Prostate gland (tissue), 2 donors: ENCODE measurements around the gene PANK2. TPM values are rescaled to one million over a fixed set of nuclear protein-coding genes. Genes with fewer than 3 reads are reported as not detected.
"Not testable (repeated sequence)": the region's sequence is repeated elsewhere in the genome, so short reads cannot be mapped to it uniquely, and the experiment has no call there.

ENCODE experiments used
- DNase-seq: peaks from one replicate; pipeline ENCODE4 v3.0.0-alpha.2; 2019; ENCODE audit warnings: low spot score
- H3K27ac ChIP-seq, 2 donors: fragments of 200-600 bp; sonication (generic); 2 replicates each; pipeline ENCODE4 v1.5.1; 2017 to 2019
- H3K27me3 ChIP-seq: fragments of 200-600 bp; sonication (generic); replicated peaks from 2 replicates; pipeline ENCODE4 v1.5.1; 2019; ENCODE audit not compliant: insufficient read depth
- H3K36me3 ChIP-seq, 2 donors: fragments of 200-600 bp; sonication (generic); 1 replicate in 1 of 2; 2 replicates in 1 of 2; pipeline versions ENCODE4 v1.5.1 to v1.8.1; 2017 to 2019
- H3K4me1 ChIP-seq: fragments of 200-600 bp; sonication (generic); replicated peaks from 2 replicates; pipeline ENCODE4 v1.5.1; 2019
- H3K4me3 ChIP-seq, 2 donors: fragments of 200-600 bp; sonication (generic); 2 replicates each; pipeline ENCODE4 v1.5.1; 2017 to 2019
- H3K9me3 ChIP-seq: fragments of 200-600 bp; sonication (generic); 2 replicates; pipeline ENCODE4 v1.5.1; 2017
- CTCF ChIP-seq, 4 experiments: fragments of 200-600 bp in 2 of 4; fragments of 450-650 bp in 2 of 4; sonication (generic) in 2 of 4; IDR thresholded peaks; 1 replicate in 3 of 4; 2 replicates in 1 of 4; pipeline ENCODE4 v1.5.1; 2016 to 2019; ENCODE audit warnings: antibody characterized with exemption in 4 of 4, mild to moderate bottlenecking in 2 of 4, moderate library complexity in 2 of 4
- POLR2A ChIP-seq: fragments of 450-650 bp; IDR thresholded peaks from one replicate; pipeline ENCODE4 v1.6.1; 2016; ENCODE audit warnings: antibody characterized with exemption, mild to moderate bottlenecking
- POLR2AphosphoS5 ChIP-seq: sonication (generic); formaldehyde crosslinking; IDR thresholded peaks from one replicate; pipeline ENCODE4 v1.6.1; 2017; ENCODE audit warnings: antibody characterized with exemption
- WGBS: methylation state at CpG from one replicate; pipeline ENCODE4 v1.1.5; 2018; 5-methylcytosine and 5-hydroxymethylcytosine counted together
- intact Hi-C: fragments of 100-400 bp; cut with DNase I; formaldehyde crosslinking; loops from one replicate; pipeline ENCODE4 v1.14.2; 2022
- microRNA counts, 2 donors: library from miRNA; unstranded; fragments of <30 nt; microRNA quantifications; one replicate each; lab custom pipeline; 2016 to 2017
- microRNA-seq: library from miRNA; unstranded; fragments of <30 nt; microRNA quantifications from one replicate; pipeline ENCODE4, GENCODE V29; 2016
- small RNA-seq, 2 donors: library from RNA; depleted of rRNA; stranded (forward); fragments of <200 nt; gene quantifications; one replicate each; pipeline ENCODE3, GENCODE V24; 2016
- total RNA-seq, 2 donors: library from RNA; depleted of rRNA; stranded (reverse); fragments of >200 nt; gene quantifications; one replicate each; pipeline ENCODE4 v1.1.0, GENCODE V29; 2016

Gene PANK2
- total RNA-seq, 2 donors from 2014 or later, result 49.7 to 53.9 TPM

DNA sequence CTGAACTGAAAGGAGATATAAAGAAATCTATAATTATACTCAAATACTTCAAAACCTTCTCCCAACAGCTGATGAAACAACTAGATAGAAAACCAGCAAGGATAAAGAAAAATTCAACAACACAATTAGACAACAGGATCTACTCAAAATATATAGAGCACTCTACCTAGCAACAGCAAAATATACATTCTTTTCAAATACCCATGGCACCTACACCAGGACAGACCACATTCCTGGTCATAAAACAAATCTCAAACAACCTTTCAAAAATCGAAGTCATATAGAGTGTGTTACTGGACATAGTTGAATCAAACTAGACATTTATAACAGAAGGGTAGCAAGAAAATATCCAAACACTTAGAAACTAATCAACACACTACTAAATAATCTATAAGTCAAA is 83.0 kb downstream of the PANK2 start:
- Histone ChIP-seq H3K4me1 (no peaks in the 10 kb centered on the region), H3K36me3 (no peaks in the 10 kb centered on the region), H3K27me3 (no peaks in the 10 kb centered on the region), H3K27ac (no peak overlapping the region), H3K4me3 (no peak overlapping the region), H3K9me3 (no peaks in the 10 kb centered on the region)
- 57% methylated on average over 1 of the region's 1 CpG for WGBS
- intact Hi-C loops, result no loop called here
- TF ChIP-seq CTCF (IDR thresholded peaks at IDR 0.05), result no peak
- TF ChIP-seq POLR2AphosphoS5, result no peak
- no peak for TF ChIP-seq POLR2A
- no peak for DNase-seq

DNA sequence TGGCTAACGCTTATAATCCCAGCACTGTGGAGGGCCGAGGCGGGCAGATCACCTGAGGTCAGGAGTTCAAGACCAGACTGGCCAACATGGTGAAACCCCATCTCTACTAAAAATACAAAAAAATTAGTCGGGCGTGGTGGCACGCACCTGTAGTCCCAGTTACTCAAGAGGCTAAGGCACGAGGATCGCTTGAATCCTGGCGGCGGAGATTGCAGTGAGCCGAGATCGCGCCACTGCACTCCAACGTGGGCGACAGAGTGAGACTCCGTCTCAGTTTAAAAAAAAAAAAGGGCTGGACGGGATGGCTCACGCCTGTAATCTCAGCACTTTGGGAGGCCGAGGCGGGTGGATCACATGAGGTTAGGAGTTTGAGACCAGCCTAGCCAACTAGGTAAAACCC is 83.4 kb downstream of the PANK2 start:
- DNase-seq, H3K36me3 ChIP-seq, intact Hi-C loops, H3K27me3 ChIP-seq, H3K4me1 ChIP-seq, H3K4me3 ChIP-seq, H3K9me3 ChIP-seq, H3K27ac ChIP-seq: not testable (repeated sequence)
- 96% methylated on average over 20 of the region's 20 CpGs for WGBS

DNA sequence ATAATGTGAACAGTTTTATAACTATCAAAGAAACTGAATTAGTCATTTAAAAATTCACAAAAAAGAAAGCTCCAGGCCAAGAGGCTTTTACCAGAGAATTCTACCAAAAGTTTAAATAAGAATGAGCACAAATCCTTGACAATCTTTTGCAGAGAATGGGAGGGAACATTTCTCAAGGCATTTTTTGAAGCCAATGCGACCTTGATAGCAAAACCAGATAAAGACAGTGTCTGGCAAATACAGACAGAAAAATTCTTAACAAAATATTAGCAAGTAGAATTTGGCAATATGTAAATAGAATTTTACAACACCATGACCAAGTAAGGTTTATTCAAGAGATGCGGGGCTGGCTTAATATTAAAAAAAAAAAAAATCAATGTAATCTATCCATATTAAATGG is 84.5 kb downstream of the PANK2 start:
- TF ChIP-seq POLR2AphosphoS5 (no peak), CTCF (IDR thresholded peaks at IDR 0.05) (no peak), POLR2A (no peak)
- H3K9me3 ChIP-seq, result no peaks in the 10 kb centered on the region
- H3K4me3 ChIP-seq, result no peak overlapping the region
- WGBS, result 43% methylated on average over 2 of the region's 2 CpGs
- no peak overlapping the region for H3K27ac ChIP-seq
- DNase-seq, result no peak
- no peaks in the 10 kb centered on the region for H3K36me3 ChIP-seq
- no peaks in the 10 kb centered on the region for H3K27me3 ChIP-seq
- intact Hi-C loops, result no loop called here
- no peaks in the 10 kb centered on the region for H3K4me1 ChIP-seq

GRCh38 chr20:3976511-3976910 is 87.3 kb downstream of the PANK2 start:
- TF ChIP-seq POLR2AphosphoS5 (no peak), POLR2A (no peak), CTCF (IDR thresholded peaks at IDR 0.05) (no peak)
- no peaks in the 10 kb centered on the region for H3K27me3 ChIP-seq
- H3K4me1 ChIP-seq, result no peaks in the 10 kb centered on the region
- no peak overlapping the region for H3K27ac ChIP-seq
- WGBS, result 38% methylated on average over 2 of the region's 2 CpGs
- DNase-seq, result no peak
- intact Hi-C loops, result no loop called here
- H3K4me3 ChIP-seq, result no peak overlapping the region
- H3K36me3 ChIP-seq, result no peaks in the 10 kb centered on the region
- no peaks in the 10 kb centered on the region for H3K9me3 ChIP-seq

MicroRNAs within 50 kb of the gene (microRNA counts, 767-probe panel; counts per million panel counts)
- 0 to 431 counts per million in 2 donors for microRNA hsa-miR-103a-3p (lab: Ali Mortazavi, UCI)

Small RNA genes within 50 kb of the gene (microRNA-seq; reads per million reads assigned to microRNA genes)
- gene MIR103A2 (not detected), gene MIR103B2 (not detected)

Small RNA genes within 50 kb of the gene (small RNA-seq; reads per million reads assigned to genes)
- 1.2 to 1.4 reads per million in 2 donors for gene MIR103A2

Other genes with a start within 250 kb of the PANK2 start
- gene GFRA4, start 226.0 kb upstream of the PANK2 start, total RNA-seq, result not detected
- gene ADAM33, start 207.4 kb upstream of the PANK2 start, total RNA-seq, result 10 to 100 TPM; 18.2 to 38.3 TPM
- 1 to 10 TPM in 1 of 2 donors, under 1 TPM in 1; 0.32 to 5.3 TPM for gene SIGLEC1, start 176.8 kb upstream of the PANK2 start, total RNA-seq
- 1 to 10 TPM; 3.9 to 9.4 TPM for gene HSPA12B, start 156.7 kb upstream of the PANK2 start, total RNA-seq
- 10 to 100 TPM; 11.8 to 14.6 TPM for gene ADISSP, start 121.6 kb upstream of the PANK2 start, total RNA-seq
- 1 to 10 TPM in 1 of 2 donors, not detected in 1; 1.6 TPM for gene SPEF1, start 107.9 kb upstream of the PANK2 start, total RNA-seq
- 10 to 100 TPM; 76.6 to 86.9 TPM for gene CENPB, start 102.6 kb upstream of the PANK2 start, total RNA-seq
- gene CDC25B, start 93.1 kb upstream of the PANK2 start, total RNA-seq, result 10 to 100 TPM in 1 of 2 donors, 1 to 10 TPM in 1; 8.7 to 25.6 TPM
- 10 to 100 TPM; 21.1 to 28.0 TPM for gene AP5S1, start 68.8 kb upstream of the PANK2 start, total RNA-seq
- gene MAVS, start 42.6 kb upstream of the PANK2 start, total RNA-seq, result 10 to 100 TPM; 26.7 to 40.2 TPM
- 10 to 100 TPM; 30.4 to 31.2 TPM for gene RNF24, start 126.2 kb downstream of the PANK2 start, total RNA-seq